HG03354 (cell line): ENCODE data around the gene TSR1.
A peak's percentile ranks its signal among the peaks of the same experiment; 100 is the strongest.

Experiments
- ATAC-seq: cut with Tn5 transposase; IDR thresholded peaks from one replicate; pipeline ENCODE4 v1.9.1; 2021; ENCODE audit warnings: mild to moderate bottlenecking; ENCODE audit not compliant: unreplicated experiment, poor library complexity, severe bottlenecking

TSR1 gene

DNA sequence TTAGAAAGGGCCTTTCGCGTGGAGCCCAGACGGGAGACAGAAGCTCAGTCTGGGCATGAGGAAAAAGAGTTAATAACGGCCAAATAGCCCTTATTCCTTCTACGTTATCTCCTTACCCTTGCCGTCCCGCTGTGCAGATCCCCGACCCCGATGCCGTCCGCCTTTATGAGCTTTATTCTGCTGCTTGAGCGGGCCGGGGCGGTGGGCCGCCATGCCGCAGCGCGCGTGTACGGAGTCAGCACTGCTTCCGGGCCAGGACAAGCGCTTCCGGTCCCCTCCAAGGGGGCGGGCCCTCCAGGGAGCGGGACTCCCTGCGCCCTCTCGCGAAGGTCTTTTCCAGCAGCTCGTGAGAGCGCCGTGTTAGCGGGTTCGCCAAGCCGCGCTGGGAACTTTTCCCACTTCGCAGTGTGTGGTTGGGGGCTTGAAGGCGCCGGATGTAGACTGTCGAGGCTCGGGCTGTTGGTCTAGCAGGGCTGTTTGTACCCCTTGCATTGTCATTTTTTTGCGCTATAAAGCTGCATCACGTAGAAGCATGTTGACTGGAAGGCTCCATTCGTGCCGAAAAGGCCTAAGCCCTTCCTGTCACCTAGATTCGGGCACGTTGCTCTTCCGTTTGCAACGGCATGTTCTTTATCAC is at the start of gene TSR1:
TSS of gene TSR1 (minus strand) at position 243 of the 637 bp plus-strand sequence. CDS start at position 213, 30 bp downstream.
- peak; percentile 86 for ATAC-seq

DNA sequence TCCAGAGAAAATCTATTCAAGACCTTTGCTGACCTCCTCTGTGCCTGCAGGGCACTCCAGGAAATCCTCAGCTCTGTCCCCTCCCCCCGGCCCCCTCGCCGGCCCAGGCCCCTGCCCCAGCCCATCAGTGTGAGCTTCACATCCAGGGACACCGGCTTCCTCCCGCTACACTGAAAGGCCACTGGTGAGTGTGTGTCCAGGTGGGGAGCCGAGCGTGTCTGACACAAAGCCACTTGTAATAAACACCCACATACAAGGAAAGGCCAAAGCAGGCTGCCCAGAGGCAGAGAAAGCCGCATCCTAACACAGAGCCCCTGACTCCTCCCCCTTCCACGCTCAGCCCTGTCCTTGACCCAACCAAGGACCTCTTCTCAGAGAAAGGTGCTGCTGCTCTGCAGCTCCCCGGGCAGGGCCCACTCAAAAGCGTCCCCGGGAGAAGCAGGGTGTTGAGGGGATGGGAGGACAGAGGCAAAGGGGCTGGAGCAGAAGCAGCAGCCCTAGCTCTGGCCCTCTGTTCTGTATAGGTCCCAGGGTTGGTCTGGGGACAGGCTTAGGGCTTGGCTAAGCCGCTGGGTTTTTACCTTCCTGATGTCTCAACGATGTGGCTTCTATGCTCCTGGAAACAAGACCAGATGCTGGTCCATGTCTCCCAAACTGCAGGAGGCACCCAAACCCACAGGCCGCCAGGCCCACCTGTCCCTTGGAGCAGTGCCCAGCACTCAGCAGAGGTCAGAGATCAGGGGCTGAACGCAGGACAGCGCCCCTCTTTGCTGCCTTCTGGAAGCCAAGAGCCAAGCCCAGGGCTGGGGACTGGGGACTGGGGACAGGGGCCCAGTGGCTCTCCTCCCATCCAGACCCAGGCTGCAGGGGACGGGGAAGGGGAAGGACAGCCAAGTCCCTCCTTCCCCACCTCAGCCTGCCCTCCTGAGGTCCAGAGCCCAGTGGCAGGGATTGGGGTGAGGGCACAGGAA is 49.3 kb upstream of the TSR1 start:
- no peak for ATAC-seq

- ATAC-seq, result no peak
These were observed 48.3 kb upstream of the TSR1 start for GRCh38 chr17:2384439-2385127.

GRCh38 chr17:2383628-2384167 is 47.4 kb upstream of the TSR1 start:
- no peak for ATAC-seq

DNA sequence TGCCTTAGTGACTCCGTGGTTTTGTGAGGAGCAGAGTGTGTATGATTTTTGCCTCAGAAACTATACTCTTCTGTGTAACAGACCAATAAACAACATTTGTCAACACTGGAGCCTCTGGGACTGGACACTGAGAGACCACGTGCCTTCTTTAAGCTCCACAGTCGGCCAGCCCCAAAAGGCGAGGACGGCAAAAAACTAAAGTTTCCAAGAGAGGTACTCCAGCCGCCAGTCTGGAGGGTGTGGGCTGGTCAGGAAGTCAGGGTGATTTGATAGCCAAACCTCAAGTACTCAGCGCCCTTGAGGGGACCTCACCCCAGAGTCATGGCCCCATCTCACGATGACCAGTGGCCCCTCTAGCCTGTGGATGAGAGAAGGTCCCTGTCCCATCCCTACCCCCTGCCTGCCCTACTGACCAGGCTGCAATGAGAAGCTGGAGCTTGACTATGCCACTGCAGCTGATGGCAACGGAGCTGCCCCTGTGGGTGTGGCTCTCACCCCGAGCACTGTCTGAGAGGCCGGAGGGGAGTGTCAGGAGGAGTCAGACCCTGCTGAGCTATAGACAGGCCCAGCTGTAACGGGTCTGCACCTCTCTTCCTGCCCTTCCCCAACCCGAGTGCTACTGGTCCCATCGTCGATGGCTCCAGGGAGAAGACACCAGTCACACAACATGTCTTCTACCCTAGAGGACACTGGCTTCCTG is 44.8 kb upstream of the TSR1 start:
- no peak for ATAC-seq

DNA sequence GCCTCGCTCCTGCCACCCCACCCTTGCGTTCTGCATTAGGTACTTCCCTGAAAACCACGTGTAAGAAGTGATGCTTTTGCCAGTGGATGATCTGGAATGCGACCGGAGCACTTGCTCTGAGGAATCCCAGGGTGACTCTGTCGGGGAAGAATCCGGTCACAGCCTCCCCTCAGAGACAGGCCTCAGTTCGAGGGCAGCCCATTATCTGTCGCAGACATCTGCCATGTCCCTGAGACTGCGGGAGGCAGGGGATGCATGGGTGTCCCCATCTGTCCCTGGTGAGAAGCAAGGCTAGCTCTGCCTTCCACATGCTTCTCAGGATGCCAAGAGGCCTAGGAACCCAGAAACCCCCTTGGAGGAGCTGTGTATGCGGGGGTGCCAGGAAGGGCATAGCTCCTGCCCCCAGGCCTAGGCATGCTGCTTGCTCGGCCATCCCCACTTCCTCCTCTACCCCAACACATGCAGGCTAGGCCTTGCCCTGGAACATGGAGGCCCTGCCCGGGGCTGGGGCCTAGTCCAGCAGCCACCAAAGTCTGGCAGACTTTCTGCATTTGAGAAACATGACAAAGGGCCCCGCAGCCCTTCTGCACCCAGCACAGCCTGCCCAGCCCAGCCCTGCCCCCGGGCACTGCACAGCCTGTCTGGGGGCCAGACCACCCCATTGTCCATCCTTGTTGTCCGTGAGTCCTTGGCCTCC is 44.1 kb upstream of the TSR1 start:
- ATAC-seq, result no peak

DNA sequence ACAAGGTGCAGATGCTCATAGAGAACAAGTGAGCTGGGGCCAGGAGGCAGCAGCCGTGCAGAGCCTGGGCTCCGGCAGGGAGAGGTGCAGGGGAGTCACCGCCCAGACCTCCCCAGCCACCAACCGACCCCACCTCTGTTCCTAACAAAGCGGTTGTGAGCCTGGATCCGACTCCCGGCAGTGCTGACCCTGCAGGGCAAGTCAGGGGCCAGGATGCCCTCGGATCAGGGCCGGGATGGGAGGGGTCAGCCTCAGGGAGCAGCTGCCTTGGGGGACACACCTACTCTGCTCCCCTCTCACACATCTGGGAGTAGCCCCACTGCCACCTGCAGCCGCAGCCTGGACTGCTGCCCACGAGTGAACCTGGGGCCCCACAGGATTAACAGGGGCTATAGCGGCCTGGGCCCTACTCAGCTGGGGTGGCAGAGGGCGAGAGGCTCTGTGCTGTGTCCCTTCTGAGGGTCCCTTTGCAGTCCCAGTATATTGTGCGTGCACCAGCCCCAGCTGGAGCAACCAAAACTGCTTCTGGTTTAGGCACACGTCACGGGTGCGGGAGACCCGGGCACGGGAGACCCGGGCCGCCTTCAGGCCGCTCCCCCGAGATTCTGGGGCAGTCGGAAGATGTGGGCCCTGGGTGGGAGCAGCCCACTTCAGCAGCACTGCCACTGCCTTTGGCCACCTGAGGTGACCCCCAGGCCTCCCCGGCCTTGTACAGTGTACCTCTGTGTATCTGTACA is 43.4 kb upstream of the TSR1 start:
- ATAC-seq, result no peak

DNA sequence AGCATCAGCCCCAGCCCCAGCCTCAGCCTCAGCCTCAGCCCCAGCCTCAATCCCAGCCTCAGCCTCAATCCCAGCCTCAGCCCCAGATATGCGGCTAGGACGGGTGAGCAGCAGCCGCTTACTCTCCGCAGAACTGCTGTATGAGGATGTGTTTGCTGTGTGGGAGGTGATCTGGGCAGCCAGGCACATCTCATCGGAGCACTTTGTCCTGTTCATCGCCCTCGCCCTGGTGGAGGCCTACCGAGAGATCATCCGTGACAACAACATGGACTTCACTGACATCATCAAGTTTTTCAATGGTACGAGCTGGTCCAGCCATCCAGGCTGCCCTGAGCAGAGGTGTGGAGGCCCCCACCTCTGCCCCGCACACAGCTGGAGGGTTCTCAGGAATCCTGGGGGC is 42.6 kb upstream of the TSR1 start:
- no peak for ATAC-seq

DNA sequence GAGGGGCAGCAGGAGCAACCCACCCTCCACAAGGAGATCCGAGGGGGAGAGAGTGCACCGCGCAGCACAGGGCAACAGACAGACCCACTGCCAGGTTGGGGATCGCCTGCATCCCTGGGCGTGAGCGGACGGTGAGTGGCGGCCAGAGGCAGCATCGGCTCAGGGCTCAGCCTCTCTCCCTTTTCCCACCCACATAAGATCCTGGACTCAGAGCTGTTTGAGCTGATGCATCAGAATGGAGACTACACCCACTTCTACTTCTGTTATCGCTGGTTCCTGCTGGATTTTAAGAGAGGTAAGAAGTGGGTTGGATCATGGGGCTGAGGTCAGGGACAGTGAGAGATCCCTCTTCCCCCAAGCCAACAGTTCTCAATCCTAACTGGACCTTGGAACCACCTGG is 41.4 kb upstream of the TSR1 start:
- ATAC-seq, result no peak

DNA sequence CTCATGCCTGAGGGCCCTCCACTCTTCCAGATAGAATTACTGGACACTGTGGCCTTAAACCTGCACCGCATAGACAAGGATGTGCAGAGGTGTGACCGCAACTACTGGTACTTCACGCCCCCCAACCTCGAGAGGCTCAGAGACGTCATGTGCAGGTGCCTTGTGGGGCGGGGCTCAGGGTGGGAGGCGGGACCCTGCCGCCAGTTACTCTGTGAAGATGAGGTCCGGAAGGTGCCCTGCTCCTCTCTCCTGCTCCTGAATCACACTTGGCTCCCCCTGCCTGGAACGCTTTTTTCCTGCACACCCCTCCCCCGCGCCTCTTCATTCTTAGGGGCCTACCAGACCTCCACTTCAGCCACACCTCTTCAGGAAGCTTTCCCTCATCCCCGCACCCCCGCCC is 39.9 kb upstream of the TSR1 start:
- no peak for ATAC-seq

DNA sequence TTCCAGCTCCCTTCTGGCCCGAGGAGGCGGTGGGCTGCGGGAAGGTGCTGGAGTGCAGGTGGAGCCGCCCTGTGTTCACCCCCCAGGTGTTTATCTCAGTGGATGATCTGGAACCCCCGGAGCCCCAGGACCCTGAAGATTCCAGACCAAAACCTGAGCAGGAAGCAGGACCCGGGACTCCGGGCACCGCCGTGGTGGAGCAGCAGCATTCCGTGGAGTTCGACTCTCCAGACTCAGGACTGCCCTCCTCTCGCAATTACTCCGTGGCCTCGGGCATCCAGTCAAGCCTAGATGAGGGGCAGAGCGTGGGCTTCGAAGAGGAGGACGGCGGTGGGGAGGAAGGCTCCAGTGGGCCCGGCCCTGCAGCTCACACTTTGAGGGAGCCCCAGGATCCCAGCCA is 39.1 kb upstream of the TSR1 start:
- ATAC-seq, result no peak

DNA sequence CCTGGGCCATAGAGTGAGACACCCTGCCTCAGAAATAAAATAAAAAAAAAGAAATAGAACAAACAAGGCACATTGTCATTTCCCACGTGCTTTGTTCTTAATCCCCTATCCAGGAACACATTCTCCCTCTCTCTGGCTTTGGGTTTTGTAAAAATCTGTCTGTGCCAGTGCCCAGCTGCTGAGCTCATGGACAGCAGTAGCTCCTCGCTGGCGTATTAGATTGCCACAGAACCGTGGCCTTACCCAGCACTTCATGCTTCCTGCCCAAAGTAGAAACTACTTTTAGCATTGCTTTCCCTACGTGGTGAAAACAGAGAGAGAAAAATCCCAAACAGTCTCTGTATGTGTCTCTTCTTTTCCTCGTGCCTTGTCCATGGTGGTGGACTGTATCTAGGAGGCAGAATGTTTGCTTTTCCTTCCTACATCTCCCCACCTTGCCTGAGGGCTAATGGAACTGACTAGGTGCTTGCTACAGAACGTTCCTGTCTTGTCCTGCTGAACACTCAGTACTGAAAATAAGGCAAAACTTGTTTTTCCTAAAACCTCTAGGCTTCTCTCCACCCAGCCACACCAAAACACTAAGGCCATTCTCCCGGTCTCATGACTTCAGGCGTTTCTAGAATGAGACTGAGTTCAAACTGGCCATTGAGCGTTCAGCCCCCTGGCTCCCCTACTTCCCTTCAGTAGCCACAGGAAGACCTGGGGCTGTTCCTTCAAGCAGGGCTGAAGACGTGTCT is 38.5 kb upstream of the TSR1 start:
- no peak for ATAC-seq

DNA sequence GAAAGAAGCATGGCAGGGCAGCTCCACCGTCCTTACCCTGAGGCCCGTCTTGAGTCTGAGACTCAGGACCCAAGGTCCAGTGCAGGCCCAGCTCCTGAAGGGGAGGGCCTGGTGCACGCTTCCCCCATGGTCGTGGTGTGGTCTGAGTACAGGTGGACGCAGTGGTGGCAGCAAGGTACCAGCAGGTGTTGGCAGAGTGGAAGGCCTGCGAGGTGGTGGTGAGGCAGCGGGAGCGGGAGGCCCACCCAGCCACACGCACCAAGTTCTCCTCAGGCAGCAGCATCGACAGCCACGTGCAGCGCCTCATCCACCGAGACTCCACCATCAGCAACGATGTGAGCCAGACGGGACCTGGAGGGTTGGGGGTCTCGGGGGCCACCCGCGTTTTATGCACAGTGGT is 36.9 kb upstream of the TSR1 start:
- ATAC-seq, result no peak

DNA sequence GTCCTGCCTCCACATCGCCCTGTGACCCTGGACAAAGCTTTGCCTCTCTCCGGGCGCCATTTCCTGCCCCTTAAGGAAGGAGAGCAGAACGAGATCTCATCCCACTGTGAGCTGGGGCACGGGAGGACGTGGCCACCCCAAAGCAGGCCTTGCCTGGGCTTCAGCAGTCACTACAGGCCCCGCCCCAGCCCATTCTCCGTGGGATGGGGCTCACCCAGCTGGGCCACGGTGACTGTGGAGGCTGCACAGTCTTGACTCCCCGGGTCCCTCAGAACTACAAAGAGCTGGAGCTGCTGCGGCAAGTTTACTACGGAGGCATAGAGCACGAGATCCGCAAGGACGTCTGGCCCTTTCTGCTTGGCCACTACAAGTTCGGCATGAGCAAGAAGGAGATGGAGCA is 36.4 kb upstream of the TSR1 start:
- ATAC-seq, result no peak

- ATAC-seq, result no peak
These were observed 35.9 kb upstream of the TSR1 start for GRCh38 chr17:2372180-2372579.

DNA sequence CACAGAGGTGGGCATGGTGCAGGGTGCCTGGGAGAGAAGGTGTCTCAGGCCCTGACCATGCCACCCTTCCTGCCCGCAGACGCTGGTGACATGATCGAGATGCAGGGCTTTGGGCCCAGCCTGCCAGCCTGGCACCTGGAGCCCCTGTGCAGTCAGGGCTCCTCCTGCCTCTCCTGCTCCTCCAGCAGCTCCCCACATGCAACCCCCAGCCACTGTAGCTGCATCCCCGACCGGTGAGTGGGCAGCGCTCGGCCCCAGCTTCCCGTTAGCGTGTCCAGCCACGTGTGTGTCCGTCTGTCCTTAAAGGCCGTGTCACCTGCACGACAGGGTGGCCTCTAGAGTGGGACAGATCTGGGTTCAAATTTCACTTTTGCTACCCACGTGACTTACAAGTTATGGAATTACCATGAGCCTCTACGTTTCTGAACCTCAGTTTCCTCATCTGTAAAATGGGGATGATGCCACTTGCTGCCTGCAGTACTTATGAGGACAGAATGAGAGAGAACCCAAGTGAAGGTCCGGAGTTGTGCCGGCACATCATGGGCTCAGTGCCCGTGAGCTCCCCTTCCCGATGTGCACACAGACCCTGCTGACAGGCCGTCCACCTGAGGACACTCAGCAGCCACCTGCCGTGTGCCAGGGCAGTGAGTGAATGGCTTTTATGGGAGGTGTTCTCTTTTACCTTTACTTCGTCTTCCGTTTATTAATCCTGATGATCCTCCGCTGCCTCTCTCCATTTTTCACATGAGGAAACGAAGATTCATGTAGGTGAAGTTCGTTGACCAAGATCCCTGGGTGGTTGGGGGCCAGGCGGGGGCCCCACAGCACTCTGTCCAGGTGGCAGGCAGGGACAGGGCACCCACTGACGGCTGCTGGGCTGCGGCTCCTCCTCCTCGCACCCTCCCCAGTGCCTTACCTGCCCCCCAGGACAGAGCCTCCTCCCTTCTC is 35.2 kb upstream of the TSR1 start:
- no peak for ATAC-seq

DNA sequence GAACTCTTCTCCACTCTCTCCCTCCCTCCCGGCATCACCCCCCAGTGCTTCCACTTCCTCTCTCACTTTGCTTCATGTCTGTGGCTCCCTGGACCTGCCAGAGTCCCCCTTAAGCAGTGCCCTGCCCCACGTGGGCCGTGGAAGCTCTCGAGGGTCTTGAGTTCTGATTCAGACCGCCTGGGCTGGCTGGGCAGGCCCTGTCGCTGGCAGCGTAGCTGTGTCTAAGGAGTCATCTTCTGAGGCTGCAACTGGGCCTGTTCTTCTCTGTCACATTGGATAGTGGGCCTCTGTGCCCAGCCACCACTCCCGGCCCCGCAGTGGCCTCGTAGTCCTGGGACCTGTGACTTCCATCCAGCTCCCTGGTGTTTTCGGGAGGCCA is 33.9 kb upstream of the TSR1 start:
- no peak for ATAC-seq
